Endothelial cell of umbilical vein (primary cell): ENCODE results near the gene PPM1L.

Source experiments
- EZH2 ChIP-seq: IDR thresholded peaks from 2 replicates; pipeline ENCODE4 v1.6.1; 2012; ENCODE audit warnings: borderline replicate concordance, low read depth, mild to moderate bottlenecking, moderate library complexity, low read length, inconsistent platforms; ENCODE audit not compliant: severe bottlenecking
- FOS ChIP-seq: IDR thresholded peaks from 2 replicates; pipeline ENCODE4 v1.6.1; 2011; ENCODE audit warnings: mild to moderate bottlenecking, low read length, moderate library complexity, borderline replicate concordance; ENCODE audit not compliant: insufficient read depth
- GATA2 ChIP-seq: IDR thresholded peaks from 2 replicates; pipeline ENCODE4 v1.7.0; 2011; ENCODE audit warnings: low read depth, mild to moderate bottlenecking, moderate library complexity, mixed read lengths, low read length; ENCODE audit not compliant: insufficient read length, insufficient read depth
- JUN ChIP-seq: IDR thresholded peaks from 2 replicates; pipeline ENCODE4 v1.6.1; 2011; ENCODE audit warnings: borderline replicate concordance, low read depth; ENCODE audit not compliant: insufficient read length, insufficient read depth
- MAX ChIP-seq: IDR thresholded peaks from 2 replicates; pipeline ENCODE4 v1.6.1; 2011; ENCODE audit not compliant: insufficient read depth, insufficient read length
- MYC ChIP-seq: IDR thresholded peaks from one replicate; pipeline ENCODE4 v1.6.1; 2011; ENCODE audit warnings: mild to moderate bottlenecking, low read depth, low read length
- POLR2A ChIP-seq: IDR thresholded peaks from 2 replicates; pipeline ENCODE4 v1.6.1; 2012; ENCODE audit warnings: low read depth, mild to moderate bottlenecking, control low read depth, low read length
- POLR2AphosphoS5 ChIP-seq: IDR thresholded peaks from 2 replicates; pipeline ENCODE4 v1.6.1; 2012; ENCODE audit warnings: low read depth, mild to moderate bottlenecking, control low read depth, low read length, moderate library complexity; ENCODE audit not compliant: insufficient read depth
- TF ChIP-seq, protein P1 (sequence below), 2 donors: IDR thresholded peaks; 1 replicate in 1 of 2; 2 replicates in 1 of 2; pipeline ENCODE4 v1.5.1; 2011; ENCODE audit warnings: low read length in 2 of 2, mild to moderate bottlenecking in 2 of 2, moderate library complexity in 2 of 2, control low read depth in 1 of 2, inconsistent platforms in 1 of 2, low read depth in 1 of 2; ENCODE audit not compliant: insufficient read depth in 1 of 2; ENCODE audit errors: extremely low read depth in 1 of 2

DNA sequence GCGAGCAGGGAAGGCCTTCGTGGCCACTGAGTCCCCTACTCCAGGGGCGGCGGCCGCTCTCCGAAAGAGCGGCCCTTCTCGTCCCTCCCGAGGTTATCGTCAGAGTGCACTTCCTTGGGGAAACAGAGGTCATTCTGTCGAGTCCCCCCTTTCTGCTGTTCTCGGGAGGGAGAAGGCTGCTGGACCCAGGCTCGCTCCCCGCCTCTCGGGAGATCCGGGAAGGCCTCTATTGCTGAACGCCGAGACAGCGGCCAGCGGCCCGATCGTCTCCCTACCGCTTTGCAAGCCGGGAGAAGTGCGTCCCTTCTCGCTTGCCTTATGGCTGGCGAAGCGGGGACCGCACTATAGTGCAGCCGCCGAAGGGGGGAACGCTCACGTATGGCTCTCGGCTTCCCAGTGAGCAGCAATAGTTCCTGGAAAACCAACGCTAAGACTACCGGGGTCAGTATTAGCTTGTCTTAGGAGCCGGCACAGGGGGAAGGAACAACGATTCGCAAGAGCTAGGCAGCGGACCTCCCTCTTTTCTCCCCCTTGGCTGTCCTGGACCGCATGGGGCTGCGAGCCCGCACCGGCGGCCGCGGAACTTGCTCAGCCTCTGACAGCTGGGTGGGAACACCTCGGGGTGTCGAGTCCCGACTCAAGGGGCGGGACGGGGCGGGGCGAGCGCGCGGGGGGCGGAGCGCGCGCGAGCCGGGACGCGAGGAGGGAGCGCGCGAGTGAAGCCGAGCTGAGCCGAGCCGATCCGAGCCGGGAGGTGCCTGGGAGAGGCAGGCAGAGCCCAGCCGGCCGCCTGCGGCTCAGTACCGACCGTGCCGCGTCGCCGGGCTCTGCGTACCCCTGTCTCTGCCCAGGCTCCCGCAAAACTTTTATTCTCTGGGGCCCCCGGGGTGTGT is 930 bp upstream of the PPM1L start:
- no peak for TF ChIP-seq POLR2A
- TF ChIP-seq, protein P1, sequence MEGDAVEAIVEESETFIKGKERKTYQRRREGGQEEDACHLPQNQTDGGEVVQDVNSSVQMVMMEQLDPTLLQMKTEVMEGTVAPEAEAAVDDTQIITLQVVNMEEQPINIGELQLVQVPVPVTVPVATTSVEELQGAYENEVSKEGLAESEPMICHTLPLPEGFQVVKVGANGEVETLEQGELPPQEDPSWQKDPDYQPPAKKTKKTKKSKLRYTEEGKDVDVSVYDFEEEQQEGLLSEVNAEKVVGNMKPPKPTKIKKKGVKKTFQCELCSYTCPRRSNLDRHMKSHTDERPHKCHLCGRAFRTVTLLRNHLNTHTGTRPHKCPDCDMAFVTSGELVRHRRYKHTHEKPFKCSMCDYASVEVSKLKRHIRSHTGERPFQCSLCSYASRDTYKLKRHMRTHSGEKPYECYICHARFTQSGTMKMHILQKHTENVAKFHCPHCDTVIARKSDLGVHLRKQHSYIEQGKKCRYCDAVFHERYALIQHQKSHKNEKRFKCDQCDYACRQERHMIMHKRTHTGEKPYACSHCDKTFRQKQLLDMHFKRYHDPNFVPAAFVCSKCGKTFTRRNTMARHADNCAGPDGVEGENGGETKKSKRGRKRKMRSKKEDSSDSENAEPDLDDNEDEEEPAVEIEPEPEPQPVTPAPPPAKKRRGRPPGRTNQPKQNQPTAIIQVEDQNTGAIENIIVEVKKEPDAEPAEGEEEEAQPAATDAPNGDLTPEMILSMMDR (IDR thresholded peaks at IDR 0.05; ENCODE audit: extremely low read depth in 1 of 2, insufficient read depth in 1 of 2, low read depth in 1 of 2, low read length in 2 of 2), result no peak
- TF ChIP-seq EZH2, result no peak
- no peak for TF ChIP-seq POLR2AphosphoS5
- no peak for TF ChIP-seq FOS
- no peak for TF ChIP-seq JUN
- no peak for TF ChIP-seq MYC
- TF ChIP-seq MAX, result no peak
- no peak for TF ChIP-seq GATA2
